HG03342 (cell line): ENCODE data around the gene ACLY.
"Not testable (repeated sequence)": the region's sequence is repeated elsewhere in the genome, so short reads cannot be mapped to it uniquely, and the experiment has no call there.

Experiments used
- ATAC-seq: cut with Tn5 transposase; IDR thresholded peaks from one replicate; pipeline ENCODE4 v1.9.1; 2021; ENCODE audit warnings: mild to moderate bottlenecking, moderate library complexity; ENCODE audit not compliant: unreplicated experiment

The ACLY gene

GRCh38 chr17:41939693-41940090, 20.9 kb upstream of the ACLY start:
- no peak for ATAC-seq

DNA sequence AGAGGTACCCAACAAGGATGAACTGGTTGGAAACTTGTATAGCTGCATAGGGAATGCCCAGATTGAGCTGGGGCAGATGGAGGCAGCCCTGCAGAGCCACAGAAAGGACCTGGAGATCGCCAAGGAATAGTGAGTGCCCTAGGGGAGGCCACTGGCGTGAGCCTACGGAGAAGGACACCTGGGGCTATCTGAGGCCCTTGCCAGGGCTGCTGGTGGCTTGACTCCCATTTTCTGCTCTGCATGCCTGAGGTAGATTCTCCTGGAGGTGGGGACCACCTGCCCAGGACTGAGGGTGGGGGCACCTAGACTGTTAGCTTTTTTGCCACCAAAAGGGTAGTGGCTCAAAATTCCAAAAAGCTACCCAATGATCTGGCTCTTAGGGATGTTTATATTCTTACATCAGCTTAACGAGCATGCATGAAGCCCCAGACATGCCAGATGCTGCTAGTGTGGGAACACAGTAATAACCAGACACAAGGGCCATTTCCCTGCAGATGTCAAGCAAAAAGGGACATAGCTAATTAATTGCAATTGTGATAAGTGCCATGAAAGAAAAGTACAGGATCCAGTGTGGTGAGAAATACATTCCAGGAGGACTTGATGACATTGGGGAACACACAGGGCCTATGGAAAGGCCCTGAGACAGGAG, 20.4 kb upstream of the ACLY start:
- ATAC-seq = no peak

GRCh38 chr17:41937970-41938954, 19.5 kb upstream of the ACLY start:
- ATAC-seq = no peak

GRCh38 chr17:41935641-41936040, 16.9 kb upstream of the ACLY start:
- no peak for ATAC-seq

DNA sequence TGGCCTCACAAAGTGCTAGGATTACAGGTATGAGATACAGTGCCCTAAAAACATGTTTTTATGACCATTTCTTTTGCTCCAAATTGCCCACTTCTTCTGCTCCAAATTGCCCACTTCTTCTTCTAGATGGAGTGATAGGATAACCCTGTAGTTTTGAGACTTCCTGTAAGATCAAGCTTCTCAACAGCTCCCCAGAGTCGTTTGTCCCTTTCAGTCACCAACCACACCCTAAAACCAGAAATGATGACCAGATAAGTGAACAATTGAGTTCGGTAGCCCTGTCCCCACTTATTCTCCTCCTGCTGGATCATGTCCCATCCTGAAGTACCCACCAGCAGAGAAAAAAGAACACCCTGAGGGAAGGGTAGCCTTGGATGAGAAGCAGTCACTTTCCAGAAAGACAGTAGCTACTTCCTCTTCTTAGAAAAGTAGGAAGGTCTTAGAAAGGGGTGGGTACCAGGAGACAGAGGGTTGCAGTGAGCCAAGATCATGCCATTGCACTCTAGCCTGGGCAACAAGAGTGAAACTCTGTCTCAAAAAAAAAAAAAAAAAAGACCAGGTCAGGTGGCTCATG, 14.2 kb upstream of the ACLY start:
- no peak for ATAC-seq

DNA sequence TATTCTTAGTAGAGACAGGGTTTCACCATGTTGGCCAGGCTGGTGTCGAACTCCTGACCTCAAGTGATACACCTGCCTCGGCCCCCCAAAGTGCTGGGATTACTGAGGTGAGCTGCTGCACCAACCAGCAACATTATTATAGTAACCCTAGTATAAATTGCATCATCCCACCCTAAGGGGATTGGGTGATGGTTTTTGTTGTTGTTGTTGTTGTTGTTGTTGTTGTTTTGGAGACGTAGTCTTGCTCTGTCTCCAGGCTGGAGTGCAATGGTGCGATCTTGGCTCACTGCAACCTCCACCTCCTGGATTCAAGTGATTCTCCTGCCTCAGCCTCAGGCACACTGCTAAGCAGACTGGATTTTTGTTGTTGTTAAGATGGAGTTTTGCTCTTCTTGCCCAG, 13.0 kb upstream of the ACLY start:
- not testable (repeated sequence) for ATAC-seq

- not testable (repeated sequence) for ATAC-seq
Measured at GRCh38 chr17:41930833-41931156, 12.0 kb upstream of the ACLY start.

DNA sequence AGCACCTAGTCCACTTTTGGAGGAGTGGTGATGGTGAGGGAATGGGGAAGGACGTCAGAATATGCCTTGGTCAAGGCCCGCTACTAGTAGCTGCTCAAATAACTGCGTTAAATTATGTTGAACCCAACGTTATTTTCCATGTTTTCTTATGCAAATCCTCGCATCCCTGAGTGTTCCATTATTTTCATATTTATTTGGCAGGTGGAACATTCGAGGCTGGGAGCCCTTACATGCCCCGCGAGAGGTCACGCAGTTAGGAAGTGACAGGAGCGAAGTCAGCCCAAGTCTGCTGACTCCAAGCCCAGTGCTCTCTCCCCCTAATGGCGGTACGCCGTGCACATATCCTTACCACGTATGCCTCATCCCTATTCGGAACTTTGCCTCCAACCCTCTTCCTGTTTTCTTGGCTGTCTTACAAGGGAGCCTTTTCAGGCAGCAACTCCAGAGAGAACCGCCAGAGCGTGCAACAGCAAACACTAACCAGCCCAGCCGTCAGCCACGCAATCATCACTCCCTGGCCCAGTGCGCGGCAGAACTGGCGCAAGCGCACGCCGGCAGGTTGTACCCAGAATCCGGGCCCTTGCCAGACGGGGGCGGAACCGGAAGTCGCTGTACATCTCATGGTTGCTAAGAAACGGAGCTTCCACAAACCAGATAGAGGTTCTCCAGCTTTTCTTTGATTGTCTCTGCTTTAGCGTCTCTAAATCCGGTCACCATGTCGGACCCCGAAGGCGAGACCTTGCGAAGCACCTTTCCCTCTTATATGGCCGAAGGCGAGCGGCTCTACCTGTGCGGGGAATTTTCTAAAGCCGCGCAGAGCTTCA, 11.5 kb upstream of the ACLY start, which contains the start of gene ODAD4:
Gene ODAD4 (plus strand): TSS at position 609 of the 824 bp plus-strand sequence. CDS start 107 bp downstream, at position 716.
- ATAC-seq = peak; percentile 87

DNA sequence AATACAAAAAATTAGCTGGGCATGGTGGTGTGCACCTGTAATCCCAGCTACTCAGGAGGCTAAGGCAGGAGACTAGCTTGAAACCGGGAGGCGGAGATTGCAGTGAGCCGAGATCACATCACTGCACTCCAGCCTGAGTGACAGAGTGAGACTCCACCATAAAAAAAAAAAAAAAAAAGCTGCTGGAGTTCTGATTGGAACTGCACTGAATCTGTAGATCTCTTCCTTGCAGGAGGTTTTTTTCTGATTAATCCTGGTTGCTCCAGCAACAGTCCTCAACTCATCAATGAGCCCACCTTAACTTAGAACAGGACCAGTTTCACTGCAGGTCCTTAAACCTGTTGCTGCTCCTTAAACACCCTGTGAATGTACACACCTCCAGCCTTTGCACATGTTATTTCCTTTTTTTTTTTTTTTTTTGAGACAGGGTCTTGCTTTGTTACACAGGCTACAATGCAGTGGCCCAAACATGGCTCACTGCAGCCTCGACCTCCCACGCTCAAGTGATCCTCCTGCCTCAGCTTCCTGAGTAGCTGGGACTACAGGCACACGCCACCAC, 10.0 kb upstream of the ACLY start:
- ATAC-seq = no peak

- no peak for ATAC-seq
Measured at GRCh38 chr17:41925991-41926590, 7.3 kb upstream of the ACLY start.

DNA sequence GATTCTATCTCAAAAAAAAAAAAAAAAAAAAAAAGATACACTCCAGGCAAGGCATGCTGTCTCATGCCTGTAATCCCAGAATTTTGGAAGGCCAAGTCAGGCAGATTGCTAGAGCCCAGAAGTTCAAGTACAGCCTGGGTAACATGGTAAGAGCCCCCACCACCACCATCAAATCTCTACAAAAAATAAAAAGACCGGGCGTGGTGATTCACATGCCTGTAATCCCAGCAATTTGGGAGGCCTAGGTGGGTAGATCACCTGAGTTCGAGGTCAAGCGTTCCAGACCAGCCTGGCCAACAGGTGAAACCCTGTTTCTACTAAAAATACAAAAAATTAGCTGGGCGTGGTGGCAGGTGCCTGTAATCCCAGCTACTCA, 1.8 kb upstream of the ACLY start:
- no peak for ATAC-seq

GRCh38 chr17:41919840-41920579, 1.3 kb upstream of the ACLY start:
- no peak for ATAC-seq

GRCh38 chr17:41919165-41919817, 540 bp upstream of the ACLY start:
- ATAC-seq = peak; percentile 11

DNA sequence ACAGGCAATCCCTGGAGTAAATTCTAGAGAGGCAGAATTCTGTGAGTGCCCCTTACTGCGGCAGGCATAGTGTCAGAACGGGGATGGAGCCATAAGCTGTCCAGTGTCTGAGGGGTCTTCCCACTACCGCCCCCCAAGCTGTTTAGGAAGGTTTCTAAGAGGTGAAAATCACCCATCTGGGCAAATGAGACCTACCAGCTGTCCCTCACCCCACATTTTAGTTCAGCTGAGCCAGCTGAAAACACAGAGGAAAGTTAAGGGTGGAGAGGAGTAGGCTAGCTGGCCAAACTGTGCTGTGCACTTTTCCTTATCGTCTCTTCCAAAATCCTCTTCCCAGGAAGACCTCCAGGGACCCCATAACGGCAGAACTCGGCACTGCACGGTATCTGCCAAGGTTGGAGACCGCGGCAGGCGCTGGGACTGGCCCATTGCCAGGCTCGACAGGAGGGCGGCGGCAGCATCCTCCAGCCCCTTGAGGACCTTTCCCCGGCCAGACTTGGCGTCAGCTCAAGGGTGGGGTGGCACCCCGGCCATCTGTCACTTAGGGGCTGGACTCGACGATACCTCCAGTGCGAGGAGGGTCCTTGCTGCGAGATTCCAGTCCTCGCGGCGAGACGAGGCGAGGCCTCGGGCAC, 955 bp downstream of the ACLY start:
- ATAC-seq = no peak

DNA sequence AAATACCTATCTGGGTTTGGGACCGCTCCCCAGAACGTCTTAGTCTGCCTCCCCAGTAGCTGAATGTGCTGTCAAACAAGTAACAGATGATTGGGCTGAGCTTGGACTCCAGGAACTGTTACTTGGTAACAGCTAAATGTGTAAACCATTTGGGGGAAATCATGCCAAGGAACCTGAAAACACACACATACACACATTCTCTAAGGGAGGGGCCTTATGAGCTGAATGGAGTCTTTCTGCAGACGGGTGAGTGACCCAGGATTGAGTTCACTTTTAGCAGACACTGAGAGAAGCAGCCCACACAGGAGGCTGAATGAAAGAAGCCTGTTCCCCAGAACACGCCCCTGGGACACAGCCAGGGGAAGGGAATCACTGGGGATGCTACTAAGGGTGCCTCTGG, 1.6 kb downstream of the ACLY start:
- no peak for ATAC-seq

DNA sequence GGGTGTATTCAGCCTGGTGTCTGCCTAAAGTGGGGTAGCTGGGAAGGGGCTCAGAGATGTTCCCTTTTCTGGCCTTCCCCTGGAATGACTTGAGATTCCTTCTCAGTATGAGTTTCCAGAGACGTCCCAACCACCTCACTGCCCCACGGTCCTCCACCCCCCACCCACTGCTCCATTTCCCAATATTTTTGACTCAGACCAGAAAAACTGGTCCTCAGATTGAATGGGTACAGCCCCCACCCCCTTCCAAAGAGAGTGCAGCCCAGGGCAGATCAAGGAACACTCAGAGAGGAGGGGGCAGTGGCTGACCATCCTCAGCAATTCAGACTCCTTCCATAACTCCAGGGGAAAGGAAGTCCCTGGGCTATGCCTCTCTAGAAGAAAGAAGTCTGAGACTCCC, 3.2 kb downstream of the ACLY start:
- no peak for ATAC-seq

GRCh38 chr17:41915020-41915419, 3.7 kb downstream of the ACLY start:
- no peak for ATAC-seq

DNA sequence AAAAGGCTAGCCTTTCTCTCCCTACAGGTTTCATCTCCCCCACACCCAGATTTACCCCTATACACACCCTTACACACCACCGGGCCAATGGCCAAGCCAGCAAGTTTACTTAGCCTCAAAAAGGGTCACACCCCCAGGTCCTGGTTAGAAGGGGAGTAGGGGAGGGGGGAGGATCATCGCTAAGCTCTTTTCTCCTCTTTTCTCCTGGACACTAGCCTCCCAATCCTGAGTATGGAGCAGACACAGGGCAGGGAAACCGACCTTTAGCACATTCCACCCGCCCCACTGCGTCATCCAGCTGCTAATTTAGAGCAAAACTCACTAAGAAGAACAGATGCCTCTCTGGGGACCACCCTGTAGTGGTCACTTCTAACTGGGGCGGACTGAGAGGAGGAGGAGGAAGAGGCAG, 4.4 kb downstream of the ACLY start:
- ATAC-seq = no peak

- ATAC-seq = no peak
Measured at GRCh38 chr17:41913798-41914197, 5.0 kb downstream of the ACLY start.
